ENCODE data around the gene EGFR.

The EGFR gene

GRCh38 chr7:55240418-55241142, 221.8 kb downstream of the EGFR start:
- in situ Hi-C loops (cut with MboI; ENCODE audit: low sequenced_read_pairs): no loop called here

- in situ Hi-C loops (cut with MboI; ENCODE audit: low sequenced_read_pairs): no loop called here
Observed at GRCh38 chr7:55241958-55242357, 223.1 kb downstream of the EGFR start.

GRCh38 chr7:55242613-55243012, 223.8 kb downstream of the EGFR start:
- in situ Hi-C loops (cut with MboI; ENCODE audit: low sequenced_read_pairs): no loop called here

- in situ Hi-C loops (cut with MboI; ENCODE audit: low sequenced_read_pairs): no loop called here
Observed at GRCh38 chr7:55244006-55244745, 225.4 kb downstream of the EGFR start.

GRCh38 chr7:55245271-55245723, 226.5 kb downstream of the EGFR start:
- in situ Hi-C loops (cut with MboI; ENCODE audit: low sequenced_read_pairs): no loop called here

- in situ Hi-C loops (cut with MboI; ENCODE audit: low sequenced_read_pairs): no loop called here
Observed at GRCh38 chr7:55246171-55246570, 227.4 kb downstream of the EGFR start.

GRCh38 chr7:55247428-55247827, 228.6 kb downstream of the EGFR start:
- in situ Hi-C loops (cut with MboI; ENCODE audit: low sequenced_read_pairs): no loop called here

GRCh38 chr7:55248526-55248925, 229.7 kb downstream of the EGFR start:
- in situ Hi-C loops (cut with MboI; ENCODE audit: low sequenced_read_pairs): no loop called here

- in situ Hi-C loops (cut with MboI; ENCODE audit: low sequenced_read_pairs): no loop called here
Observed at GRCh38 chr7:55249332-55249731, 230.5 kb downstream of the EGFR start.

GRCh38 chr7:55250313-55250712, 231.5 kb downstream of the EGFR start:
- in situ Hi-C loops (cut with MboI; ENCODE audit: low sequenced_read_pairs): loop anchor here (25.0 kb wide), 1 partner anchor 488 kb away; the partner anchor contains the start of gene SEC61G

GRCh38 chr7:55251313-55251712, 232.5 kb downstream of the EGFR start:
- in situ Hi-C loops (cut with MboI; ENCODE audit: low sequenced_read_pairs): loop anchor here (25.0 kb wide), 1 partner anchor 489 kb away; the partner anchor contains the start of gene SEC61G

GRCh38 chr7:55251911-55252310, 233.1 kb downstream of the EGFR start:
- in situ Hi-C loops (cut with MboI; ENCODE audit: low sequenced_read_pairs): loop anchor here (25.0 kb wide), 1 partner anchor 490 kb away; the partner anchor contains the start of gene SEC61G

GRCh38 chr7:55252386-55252785, 233.6 kb downstream of the EGFR start:
- in situ Hi-C loops (cut with MboI; ENCODE audit: low sequenced_read_pairs): loop anchor here (25.0 kb wide), 1 partner anchor 490 kb away; the partner anchor contains the start of gene SEC61G

GRCh38 chr7:55253188-55253587, 234.4 kb downstream of the EGFR start:
- in situ Hi-C loops (cut with MboI; ENCODE audit: low sequenced_read_pairs): loop anchor here (25.0 kb wide), 1 partner anchor 491 kb away; the partner anchor contains the start of gene SEC61G

GRCh38 chr7:55254242-55254595, 235.4 kb downstream of the EGFR start:
- in situ Hi-C loops (cut with MboI; ENCODE audit: low sequenced_read_pairs): loop anchor here (25.0 kb wide), 1 partner anchor 492 kb away; the partner anchor contains the start of gene SEC61G

GRCh38 chr7:55254596-55255495, 236.0 kb downstream of the EGFR start:
- in situ Hi-C loops (cut with MboI; ENCODE audit: low sequenced_read_pairs): loop anchor here (25.0 kb wide), 1 partner anchor 493 kb away; the partner anchor contains the start of gene SEC61G

- in situ Hi-C loops (cut with MboI; ENCODE audit: low sequenced_read_pairs): loop anchor here (25.0 kb wide), 1 partner anchor 493 kb away; the partner anchor contains the start of gene SEC61G
Observed at GRCh38 chr7:55255496-55256445, 237.0 kb downstream of the EGFR start.

- in situ Hi-C loops (cut with MboI; ENCODE audit: low sequenced_read_pairs): loop anchor here (25.0 kb wide), 1 partner anchor 496 kb away; the partner anchor contains the start of gene SEC61G
Observed at GRCh38 chr7:55258631-55259030, 239.8 kb downstream of the EGFR start.

GRCh38 chr7:55260171-55260570, 241.4 kb downstream of the EGFR start:
- in situ Hi-C loops (cut with MboI; ENCODE audit: low sequenced_read_pairs): loop anchor here (25.0 kb wide), 1 partner anchor 498 kb away; the partner anchor contains the start of gene SEC61G

Measured in HL-60/S4 treated with retinoic acid at 250 ng/mL for 4 days and 3 days (cell line).